CD4-positive, CD25-positive, alpha-beta regulatory T cell (primary cell): Measurements from ENCODE around the gene ATAD3B. TPM values are rescaled to one million over a fixed set of nuclear protein-coding genes. Genes with fewer than 3 reads are reported as not detected.
A peak's percentile ranks its signal among the peaks of the same experiment; 100 is the strongest.
"Not testable (repeated sequence)": the region's sequence is repeated elsewhere in the genome, so short reads cannot be mapped to it uniquely, and the experiment has no call there.

Experiments
- ATAC-seq, 2 donors: fragments of 150-1000 bp; cut with Tn5 transposase; one replicate each; pipeline ENCODE4 v1.10.0; 2021; ENCODE audit warnings: low read depth in 2 of 2, moderate number of reproducible peaks in 2 of 2, moderate library complexity in 1 of 2
- DNase-seq, 3 donors: peaks; one replicate each; pipeline versions ENCODE4 v3.0.0 to v3.0.0-alpha.2; 2012 to 2022; ENCODE audit warnings: mixed read lengths in 1 of 3
- H3K27ac ChIP-seq: one replicate; pipeline ENCODE4 v1.7.0; 2013; ENCODE audit warnings: mild to moderate bottlenecking, low read length; ENCODE audit not compliant: insufficient read depth, poor library complexity, severe bottlenecking
- H3K27me3 ChIP-seq: one replicate; pipeline ENCODE4 v1.7.0; 2013; ENCODE audit warnings: low read length; ENCODE audit not compliant: control insufficient read depth, insufficient read depth
- H3K36me3 ChIP-seq: one replicate; pipeline ENCODE4 v1.7.0; 2013; ENCODE audit warnings: mild to moderate bottlenecking, low read length, moderate library complexity; ENCODE audit not compliant: control insufficient read depth, insufficient read depth
- H3K4me1 ChIP-seq: 2 replicates; pipeline ENCODE4 v1.7.0; 2013; ENCODE audit warnings: mild to moderate bottlenecking, low read length; ENCODE audit not compliant: insufficient read depth, control insufficient read depth, poor library complexity, severe bottlenecking
- H3K4me3 ChIP-seq: one replicate; pipeline ENCODE4 v1.7.0; 2013; ENCODE audit warnings: low read depth, mild to moderate bottlenecking, low read length, moderate library complexity
- H3K9me3 ChIP-seq, 2 experiments: 1 replicate in 1 of 2; 2 replicates in 1 of 2; pipeline ENCODE4 v1.7.0; 2013; ENCODE audit warnings: low read length in 2 of 2, mild to moderate bottlenecking in 1 of 2, moderate library complexity in 1 of 2; ENCODE audit not compliant: control insufficient read depth in 2 of 2
- H3K27ac Mint-ChIP-seq, 3 donors: one replicate each; pipeline ENCODE4 v1.8.0; 2020 to 2022; ENCODE audit warnings: mild to moderate bottlenecking in 3 of 3, mixed read lengths in 3 of 3, moderate library complexity in 2 of 3
- H3K27me3 Mint-ChIP-seq: one replicate; pipeline ENCODE4 v1.8.0; 2022; ENCODE audit warnings: mild to moderate bottlenecking, mixed read lengths
- H3K36me3 Mint-ChIP-seq: one replicate; pipeline ENCODE4 v1.8.0; 2020; ENCODE audit warnings: mixed read lengths
- H3K4me1 Mint-ChIP-seq, 4 donors: one replicate each; pipeline ENCODE4 v1.8.0; 2020 to 2022; ENCODE audit warnings: mixed read lengths in 4 of 4, mild to moderate bottlenecking in 1 of 4
- H3K4me3 Mint-ChIP-seq, 4 donors: one replicate each; pipeline ENCODE4 v1.8.0; 2020 to 2022; ENCODE audit warnings: mild to moderate bottlenecking in 4 of 4, mixed read lengths in 4 of 4, moderate library complexity in 3 of 4
- H3K9me3 Mint-ChIP-seq, 7 donors: one replicate each; pipeline ENCODE4 v1.8.0; 2020 to 2022; ENCODE audit warnings: mixed read lengths in 7 of 7, mild to moderate bottlenecking in 3 of 7, moderate library complexity in 2 of 7
- polyA plus RNA-seq, 4 donors: library from polyadenylated mRNA; unstranded; fragments of 300-500 nt; fragmentation: Illumina TruSeq; gene quantifications; one replicate each; pipeline ENCODE4 v1.2.3, GENCODE V29; 2021
- total RNA-seq: library from RNA; stranded (reverse); gene quantifications from one replicate; pipeline ENCODE4 v1.2.3, GENCODE V29; 2022

The ATAD3B gene
- total and polyA plus RNA-seq, 5 donors from 2014 or later: 2.3 to 39.4 (median 3.6) TPM

DNA sequence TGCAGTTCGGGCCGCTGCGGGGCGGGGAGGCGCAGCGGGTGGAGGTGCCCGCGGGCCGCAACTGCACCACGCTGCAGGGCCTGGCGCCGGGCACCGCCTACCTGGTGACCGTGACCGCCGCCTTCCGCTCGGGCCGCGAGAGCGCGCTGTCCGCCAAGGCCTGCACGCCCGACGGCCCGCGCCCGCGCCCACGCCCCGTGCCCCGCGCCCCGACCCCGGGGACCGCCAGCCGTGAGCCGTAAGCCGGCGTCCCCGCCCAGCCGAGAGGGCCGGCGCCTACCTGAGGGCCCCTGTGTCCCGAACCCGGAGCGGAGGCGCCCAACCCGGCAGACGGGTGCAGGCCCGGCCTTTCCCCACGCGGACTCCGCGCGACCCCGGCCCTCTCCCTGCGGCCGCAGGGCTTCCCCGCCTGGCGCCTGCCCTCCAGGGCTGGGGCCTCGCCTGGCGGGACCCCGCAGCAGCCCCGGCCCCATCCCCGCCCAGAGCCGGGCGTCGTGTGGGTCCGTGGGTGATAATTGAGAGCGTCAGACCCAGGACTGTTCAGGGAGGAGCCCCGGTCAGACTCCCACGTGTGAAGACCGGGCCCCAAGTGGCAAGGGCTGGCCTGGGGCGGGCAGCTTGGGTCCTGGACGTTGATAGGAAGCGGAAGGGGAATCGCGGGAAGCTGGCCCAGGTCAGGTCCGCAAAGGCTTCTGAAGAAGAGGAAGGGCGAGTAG, 31.9 kb upstream of the ATAD3B start:
- no peak for ATAC-seq
- H3K36me3 ChIP-seq: no peaks in the 10 kb centered on the region
- H3K36me3 Mint-ChIP-seq: no peaks in the 10 kb centered on the region
- H3K4me1 Mint-ChIP-seq: peaks cover 0 to 3% (median 0%) of the 10 kb centered on the region in 4 donors
- H3K27me3 ChIP-seq: peaks cover 4% of the 10 kb centered on the region
- DNase-seq: no peak
- no peak overlapping the region for H3K4me3 ChIP-seq
- H3K9me3 ChIP-seq: no peaks in the 10 kb centered on the region
- peaks cover 12% of the 10 kb centered on the region for H3K27me3 Mint-ChIP-seq
- no peak overlapping the region for H3K27ac ChIP-seq
- H3K9me3 Mint-ChIP-seq: no peaks in the 10 kb centered on the region
- no peak overlapping the region for H3K27ac Mint-ChIP-seq
- no peak overlapping the region for H3K4me3 Mint-ChIP-seq
- peaks cover 11% of the 10 kb centered on the region for H3K4me1 ChIP-seq

DNA sequence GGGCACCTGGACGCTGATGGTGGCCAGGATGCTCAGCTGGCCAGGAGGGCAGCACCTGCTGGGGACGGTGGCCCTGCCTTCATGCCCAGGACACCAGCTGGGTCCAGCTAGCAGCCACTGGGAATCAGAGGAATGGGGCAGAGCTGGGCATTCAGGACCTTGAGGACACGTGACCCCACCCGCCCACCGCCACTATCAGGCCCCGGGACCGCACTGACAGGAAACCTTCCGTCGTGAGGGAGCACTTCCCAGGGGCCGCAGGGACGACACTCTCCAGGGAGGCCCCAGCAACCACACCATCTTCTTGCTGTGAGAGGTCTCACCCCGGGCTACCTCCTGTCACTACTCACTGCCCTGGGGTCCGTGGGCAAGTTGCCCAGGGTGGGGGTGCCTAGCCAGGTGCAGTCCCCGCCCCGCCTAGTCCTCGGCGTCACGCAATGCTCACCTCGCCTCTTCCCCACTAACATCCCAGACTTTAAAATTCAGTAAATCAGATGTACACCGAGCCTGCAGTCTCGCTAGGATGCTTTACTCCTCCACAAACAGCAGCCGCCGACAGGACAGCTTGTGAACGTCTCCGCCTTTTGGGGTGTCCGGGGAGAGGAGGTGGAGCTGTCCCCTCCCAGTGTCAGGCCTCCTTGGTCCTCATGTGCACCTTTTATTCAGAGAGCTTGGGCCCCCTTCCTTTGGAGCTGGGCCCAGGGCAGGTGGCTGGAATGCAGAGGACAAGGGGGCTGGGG, 31.1 kb upstream of the ATAD3B start:
- Histone ChIP-seq H3K27ac (no peak overlapping the region), H3K27me3 (no peaks in the 10 kb centered on the region), H3K4me3 (no peak overlapping the region), H3K36me3 (no peaks in the 10 kb centered on the region), H3K9me3 (no peaks in the 10 kb centered on the region), H3K4me1 (peaks cover 6% of the 10 kb centered on the region)
- no peak overlapping the region for H3K4me3 Mint-ChIP-seq
- DNase-seq (no peak), ATAC-seq (no peak)
- H3K9me3 Mint-ChIP-seq: no peaks in the 10 kb centered on the region
- H3K4me1 Mint-ChIP-seq: peaks cover 0 to 3% (median 0%) of the 10 kb centered on the region in 4 donors
- H3K36me3 Mint-ChIP-seq: no peaks in the 10 kb centered on the region
- H3K27ac Mint-ChIP-seq: no peak overlapping the region
- H3K27me3 Mint-ChIP-seq: peaks cover 7% of the 10 kb centered on the region

DNA sequence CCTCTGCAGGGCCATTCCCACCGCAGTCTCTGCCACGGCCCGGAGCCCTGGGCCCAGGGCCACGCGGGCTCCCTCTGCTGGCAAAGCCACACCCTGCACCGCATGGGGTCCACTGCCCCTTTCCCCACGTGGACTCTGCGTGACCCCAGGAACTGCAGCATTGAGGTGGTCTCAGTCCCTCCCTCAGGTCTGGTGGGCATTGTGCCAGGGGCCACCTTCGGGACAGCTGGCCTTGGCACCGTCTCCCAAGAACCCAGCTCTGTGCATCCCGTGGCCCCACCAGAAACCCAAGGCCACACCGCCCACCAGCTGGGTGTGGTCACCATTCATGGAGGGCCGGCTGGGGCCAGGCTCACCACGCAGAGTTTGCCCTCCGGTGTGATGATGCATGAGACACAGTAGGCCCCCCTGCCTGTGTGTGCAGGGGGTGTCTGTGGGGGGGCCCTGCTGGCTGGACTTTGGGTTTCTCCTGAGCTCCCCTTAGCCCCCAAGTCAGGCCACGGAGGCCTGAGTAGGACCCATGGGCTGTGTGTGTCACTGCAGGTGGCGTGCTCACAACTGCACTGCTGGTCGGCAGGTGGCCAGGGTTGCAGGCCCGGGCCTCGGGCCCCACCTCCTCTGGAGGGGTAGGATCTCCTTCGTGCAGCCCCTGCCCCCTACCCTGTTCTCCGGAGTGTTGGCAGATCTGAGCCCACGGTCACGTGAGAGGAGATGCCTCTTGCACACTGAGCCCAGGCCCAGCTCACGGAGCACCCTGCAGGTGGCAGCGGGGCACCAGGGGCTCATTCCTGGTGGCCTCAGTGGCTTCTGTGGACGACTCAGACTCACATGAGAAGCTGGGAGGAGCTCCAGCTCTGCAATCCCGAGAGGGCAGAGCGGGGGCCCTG, 30.3 kb upstream of the ATAD3B start:
- H3K36me3 ChIP-seq: no peaks in the 10 kb centered on the region
- H3K27ac ChIP-seq: no peak overlapping the region
- Mint-ChIP-seq H3K27me3 (peaks cover 3% of the 10 kb centered on the region), H3K36me3 (no peaks in the 10 kb centered on the region), H3K4me3 (no peak overlapping the region), H3K27ac (no peak overlapping the region), H3K9me3 (no peaks in the 10 kb centered on the region), H3K4me1 (peaks cover 0 to 1% (median 0%) of the 10 kb centered on the region in 4 donors)
- ATAC-seq (peak; percentile 68 to 75), DNase-seq (peak; percentile 35 to 52 (median 35))
- no peak overlapping the region for H3K4me3 ChIP-seq
- H3K9me3 ChIP-seq: no peaks in the 10 kb centered on the region
- no peaks in the 10 kb centered on the region for H3K27me3 ChIP-seq
- H3K4me1 ChIP-seq: peaks cover under 1% of the 10 kb centered on the region

DNA sequence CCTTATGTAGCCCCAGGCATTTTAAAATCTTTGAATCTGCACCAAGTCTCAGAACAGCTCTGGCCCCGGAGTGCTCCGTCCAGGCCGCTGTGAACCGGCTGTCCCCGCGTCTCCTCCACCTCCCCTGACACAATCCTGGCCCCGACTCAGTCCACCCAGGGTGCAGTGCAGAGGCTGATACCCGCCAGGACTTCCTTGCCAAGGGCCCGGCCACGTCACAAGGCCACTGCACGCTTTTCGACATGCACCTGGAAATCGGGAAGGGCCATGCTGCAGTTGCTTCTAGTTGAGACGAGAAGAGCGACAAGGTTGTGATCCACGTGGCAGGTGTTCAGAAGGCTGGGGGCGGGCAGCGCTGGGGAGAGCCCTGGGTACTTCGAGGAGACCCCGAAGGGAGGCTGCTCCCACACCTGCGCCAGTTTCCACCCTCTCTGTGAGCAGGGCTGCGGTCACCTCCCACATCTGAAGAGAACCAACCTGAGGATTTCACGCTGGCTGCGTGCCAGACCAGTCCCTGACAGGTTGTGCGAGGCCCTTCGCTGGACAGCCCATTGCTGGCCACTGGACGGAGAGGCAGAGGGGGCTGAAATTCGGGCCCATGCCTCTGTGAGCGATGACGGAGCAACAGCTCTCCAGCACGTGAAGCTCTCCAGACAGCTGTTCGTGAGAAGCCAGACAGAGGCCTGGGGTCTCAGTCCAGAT, 29.3 kb upstream of the ATAD3B start:
- H3K36me3 ChIP-seq: no peaks in the 10 kb centered on the region
- no peak overlapping the region for H3K4me3 ChIP-seq
- no peaks in the 10 kb centered on the region for H3K27me3 ChIP-seq
- Mint-ChIP-seq H3K27ac (no peak overlapping the region), H3K4me3 (no peak overlapping the region), H3K4me1 (no peaks in the 10 kb centered on the region), H3K27me3 (no peaks in the 10 kb centered on the region), H3K36me3 (no peaks in the 10 kb centered on the region), H3K9me3 (no peaks in the 10 kb centered on the region)
- no peaks in the 10 kb centered on the region for H3K9me3 ChIP-seq
- no peak for ATAC-seq
- no peaks in the 10 kb centered on the region for H3K4me1 ChIP-seq
- DNase-seq: no peak
- no peak overlapping the region for H3K27ac ChIP-seq

DNA sequence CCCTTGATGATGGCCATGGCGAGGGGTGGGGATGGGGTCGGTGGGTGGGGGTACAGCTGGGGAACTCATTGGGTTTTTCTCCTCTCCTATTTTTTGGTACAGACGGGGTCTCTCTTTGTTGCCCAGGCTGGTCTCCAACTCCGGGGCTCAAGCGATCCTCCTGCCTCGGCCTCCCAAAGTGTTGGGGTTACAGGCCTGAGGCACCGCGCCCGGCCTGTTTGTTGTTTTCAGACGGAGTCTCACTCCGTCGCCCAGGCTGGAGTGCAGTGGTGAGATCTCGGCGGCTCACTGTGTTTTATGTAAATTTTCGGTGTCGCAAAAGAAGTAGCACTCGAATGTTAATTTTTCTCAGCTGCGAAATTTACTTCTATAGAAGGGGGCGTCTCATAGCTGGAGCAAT, 24.9 kb upstream of the ATAD3B start:
- H3K4me1 ChIP-seq, H3K4me1 Mint-ChIP-seq, H3K27ac Mint-ChIP-seq, ATAC-seq, H3K36me3 ChIP-seq, H3K27me3 ChIP-seq, DNase-seq, H3K4me3 ChIP-seq, H3K27me3 Mint-ChIP-seq, H3K9me3 Mint-ChIP-seq, H3K27ac ChIP-seq, H3K4me3 Mint-ChIP-seq, H3K9me3 ChIP-seq, H3K36me3 Mint-ChIP-seq: not testable (repeated sequence)

DNA sequence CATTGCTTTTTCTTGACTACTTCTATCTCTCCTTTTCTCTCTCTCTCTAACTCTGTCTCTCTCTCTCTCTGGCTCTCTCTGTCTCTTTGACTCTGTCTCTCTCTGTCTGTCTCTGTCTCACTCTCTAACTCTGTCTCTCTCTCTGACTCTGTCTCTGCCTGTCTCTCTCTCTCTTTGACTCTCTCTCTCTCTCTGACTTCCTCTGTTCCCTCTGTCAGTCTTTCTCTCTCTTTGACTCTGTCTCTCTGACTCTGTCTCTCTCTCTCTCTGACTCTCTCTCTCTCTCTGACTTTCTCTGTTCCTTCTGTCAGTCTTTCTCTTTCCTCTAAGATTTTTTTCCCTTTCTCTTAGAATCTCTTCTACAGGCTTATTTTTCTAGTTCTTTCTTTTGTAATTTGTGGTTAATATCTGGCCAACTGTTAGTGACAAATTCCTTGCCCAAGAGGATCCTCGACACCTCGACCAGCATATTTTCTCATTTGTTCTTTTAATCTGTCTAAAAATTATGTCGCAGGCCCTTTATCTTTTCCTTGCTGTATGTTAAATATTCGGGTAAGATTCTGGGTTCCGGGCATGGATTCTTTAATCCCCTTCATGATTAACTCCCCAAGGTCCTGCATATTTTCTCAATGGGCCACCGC, 22.3 kb upstream of the ATAD3B start, which contains the start of gene ATAD3C:
TSS of gene ATAD3C (plus strand) at position 591 of the 641 bp plus-strand sequence. CDS start 995 bp downstream, outside the sequence.
- ATAC-seq (no peak), DNase-seq (no peak)
- Mint-ChIP-seq H3K4me1 (no peaks in the 10 kb centered on the region), H3K36me3 (no peaks in the 10 kb centered on the region), H3K27me3 (no peaks in the 10 kb centered on the region), H3K9me3 (no peaks in the 10 kb centered on the region), H3K4me3 (no peak within 1 kb of the TSS), H3K27ac (no peak within 1 kb of the TSS)
- no peaks in the 10 kb centered on the region for H3K4me1 ChIP-seq
- no peak within 1 kb of the TSS for H3K27ac ChIP-seq
- no peak within 1 kb of the TSS for H3K4me3 ChIP-seq
- H3K9me3 ChIP-seq: no peaks in the 10 kb centered on the region
- H3K27me3 ChIP-seq: no peaks in the 10 kb centered on the region
- H3K36me3 ChIP-seq: no peaks in the 10 kb centered on the region

DNA sequence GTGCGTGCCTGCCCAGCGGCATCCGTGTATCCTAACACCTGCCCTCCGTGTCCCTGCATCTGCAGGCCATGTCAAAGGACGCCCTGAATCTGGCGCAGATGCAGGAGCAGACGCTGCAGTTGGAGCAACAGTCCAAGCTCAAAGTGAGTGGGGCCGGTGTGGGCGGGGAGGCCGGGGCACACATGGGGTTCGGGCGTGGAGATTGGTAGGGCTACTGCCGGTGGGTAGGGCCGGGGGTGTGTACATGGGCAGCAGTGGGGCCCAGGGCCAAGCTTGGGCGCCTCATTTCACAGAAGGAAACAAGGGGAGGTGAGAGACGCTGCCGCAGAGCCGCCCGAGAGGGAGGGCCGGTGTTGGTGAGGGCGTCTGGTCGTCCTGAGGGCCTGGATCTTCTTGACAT, 20.9 kb upstream of the ATAD3B start:
- not testable (repeated sequence) for DNase-seq, ATAC-seq, H3K9me3 Mint-ChIP-seq

More for the DNA sequence above, 20.9 kb upstream of the ATAD3B start:
- H3K27me3 ChIP-seq, H3K27ac ChIP-seq, H3K27ac Mint-ChIP-seq, H3K4me1 Mint-ChIP-seq, H3K4me1 ChIP-seq, H3K36me3 Mint-ChIP-seq, H3K4me3 Mint-ChIP-seq, H3K27me3 Mint-ChIP-seq, H3K4me3 ChIP-seq, H3K36me3 ChIP-seq, H3K9me3 ChIP-seq: not testable (repeated sequence)
